GM12801 (cell line): ENCODE data around the gene KIRREL3.

Experiments
- TF ChIP-seq, protein P1 (sequence below): IDR thresholded peaks from one replicate; pipeline ENCODE4 v1.5.1; 2011; ENCODE audit warnings: control low read depth; ENCODE audit not compliant: insufficient read length; ENCODE audit errors: extremely low read depth

KIRREL3 gene

DNA sequence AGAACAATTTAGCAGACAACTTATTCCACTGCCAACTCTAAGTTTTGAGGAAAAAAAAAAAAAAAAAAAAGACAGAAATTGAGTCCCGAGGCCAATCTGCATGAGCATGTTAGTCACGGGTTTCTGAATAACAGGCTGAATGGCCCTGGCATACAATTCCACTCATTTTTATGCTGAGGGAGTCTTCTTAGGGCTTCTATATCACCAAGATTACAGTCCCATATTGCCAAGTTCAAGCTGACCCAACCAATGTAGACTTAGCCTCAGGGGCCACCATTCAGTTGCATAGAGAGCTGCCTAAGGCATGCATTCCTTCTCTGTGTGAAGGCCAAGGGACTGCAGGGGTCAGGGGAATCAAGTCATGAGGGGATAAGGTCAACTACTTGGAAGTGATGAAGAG is 27.5 kb downstream of the KIRREL3 start:
- TF ChIP-seq, protein P1, sequence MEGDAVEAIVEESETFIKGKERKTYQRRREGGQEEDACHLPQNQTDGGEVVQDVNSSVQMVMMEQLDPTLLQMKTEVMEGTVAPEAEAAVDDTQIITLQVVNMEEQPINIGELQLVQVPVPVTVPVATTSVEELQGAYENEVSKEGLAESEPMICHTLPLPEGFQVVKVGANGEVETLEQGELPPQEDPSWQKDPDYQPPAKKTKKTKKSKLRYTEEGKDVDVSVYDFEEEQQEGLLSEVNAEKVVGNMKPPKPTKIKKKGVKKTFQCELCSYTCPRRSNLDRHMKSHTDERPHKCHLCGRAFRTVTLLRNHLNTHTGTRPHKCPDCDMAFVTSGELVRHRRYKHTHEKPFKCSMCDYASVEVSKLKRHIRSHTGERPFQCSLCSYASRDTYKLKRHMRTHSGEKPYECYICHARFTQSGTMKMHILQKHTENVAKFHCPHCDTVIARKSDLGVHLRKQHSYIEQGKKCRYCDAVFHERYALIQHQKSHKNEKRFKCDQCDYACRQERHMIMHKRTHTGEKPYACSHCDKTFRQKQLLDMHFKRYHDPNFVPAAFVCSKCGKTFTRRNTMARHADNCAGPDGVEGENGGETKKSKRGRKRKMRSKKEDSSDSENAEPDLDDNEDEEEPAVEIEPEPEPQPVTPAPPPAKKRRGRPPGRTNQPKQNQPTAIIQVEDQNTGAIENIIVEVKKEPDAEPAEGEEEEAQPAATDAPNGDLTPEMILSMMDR = no peak

DNA sequence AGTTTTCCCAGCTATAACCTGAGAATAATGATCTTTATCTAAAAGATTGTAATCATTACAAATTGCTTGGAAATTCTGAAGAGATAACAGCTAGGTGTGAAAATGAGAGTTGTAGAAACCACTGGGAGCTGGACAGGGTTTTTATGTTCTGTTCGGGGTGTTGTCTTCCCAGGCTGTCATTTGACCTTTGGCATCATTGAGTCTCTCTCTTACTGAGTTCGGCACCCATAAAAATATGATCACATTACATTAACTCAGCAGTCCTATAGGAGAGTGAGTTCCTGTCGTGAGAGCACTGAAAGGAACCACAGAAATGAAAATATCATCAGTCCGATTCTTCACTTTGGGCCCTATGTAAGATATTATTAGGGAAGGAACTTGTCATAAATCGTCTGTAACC is 29.3 kb downstream of the KIRREL3 start:
- TF ChIP-seq, protein P1 = no peak

DNA sequence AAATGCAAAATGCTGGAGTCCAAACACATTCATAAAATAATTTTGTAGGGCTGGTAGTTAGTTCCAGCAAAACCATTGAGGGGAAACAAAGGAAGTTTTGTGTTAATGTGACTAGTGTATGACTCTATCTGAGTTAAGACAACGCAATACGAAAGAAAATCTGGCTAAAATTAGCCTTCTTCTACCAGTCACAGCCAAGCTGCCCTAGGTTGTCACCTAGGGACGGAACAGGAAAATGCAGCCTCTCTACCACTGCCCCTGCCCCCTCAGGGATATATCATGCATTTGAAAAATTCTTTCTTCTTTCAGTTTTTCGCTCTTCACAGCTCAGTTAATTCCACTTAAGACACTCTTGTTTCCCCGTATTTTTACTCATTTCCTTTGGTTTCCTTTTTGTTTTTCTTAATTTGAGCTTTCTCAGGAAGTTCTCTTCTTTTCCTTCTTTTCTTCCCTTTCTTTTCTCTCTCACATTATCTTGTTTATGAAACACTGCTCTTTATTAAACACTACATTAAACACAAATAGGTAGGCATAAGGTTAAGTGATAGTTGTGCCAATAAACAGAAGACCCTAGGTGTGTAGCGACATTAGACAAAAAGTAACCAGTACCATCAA is 30.6 kb downstream of the KIRREL3 start:
- TF ChIP-seq, protein P1 = no peak

DNA sequence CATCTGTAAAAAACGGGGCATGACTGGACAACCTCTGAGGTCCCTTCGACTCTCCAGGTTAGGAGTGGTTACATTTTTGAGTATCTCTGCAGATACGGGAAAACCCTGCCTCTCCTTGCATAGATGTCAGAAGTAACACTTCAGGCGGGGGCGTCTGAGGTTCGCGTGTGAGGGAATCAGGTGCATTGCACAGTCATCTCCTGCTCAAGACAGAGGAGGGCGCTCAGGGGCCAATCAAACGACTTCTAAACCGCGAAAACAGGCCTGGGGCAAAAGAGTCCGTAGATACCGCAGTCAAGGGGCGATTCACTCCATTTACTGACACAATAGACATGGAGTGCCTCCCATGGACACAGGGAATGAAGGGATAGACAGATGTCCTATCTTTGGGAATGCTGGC is 31.7 kb downstream of the KIRREL3 start:
- TF ChIP-seq, protein P1 = no peak

DNA sequence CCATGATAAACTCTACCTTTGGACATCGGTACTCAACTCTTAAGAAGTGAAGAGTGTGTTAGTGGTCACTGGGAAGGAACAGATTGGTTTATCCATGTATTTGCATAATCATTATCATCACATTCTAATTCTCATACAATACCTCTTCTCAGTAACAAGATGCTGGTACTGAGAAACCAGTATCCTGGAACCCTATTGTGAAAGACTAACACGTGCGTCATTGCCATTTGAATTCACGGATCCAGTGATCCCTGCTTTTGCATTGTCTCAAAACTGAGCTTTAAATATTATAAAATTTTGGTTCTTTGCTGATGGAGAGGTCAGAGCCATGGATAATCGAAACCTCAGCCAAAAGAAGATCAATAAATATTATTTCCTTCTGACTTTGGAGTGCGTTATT is 35.2 kb downstream of the KIRREL3 start:
- TF ChIP-seq, protein P1 = no peak

DNA sequence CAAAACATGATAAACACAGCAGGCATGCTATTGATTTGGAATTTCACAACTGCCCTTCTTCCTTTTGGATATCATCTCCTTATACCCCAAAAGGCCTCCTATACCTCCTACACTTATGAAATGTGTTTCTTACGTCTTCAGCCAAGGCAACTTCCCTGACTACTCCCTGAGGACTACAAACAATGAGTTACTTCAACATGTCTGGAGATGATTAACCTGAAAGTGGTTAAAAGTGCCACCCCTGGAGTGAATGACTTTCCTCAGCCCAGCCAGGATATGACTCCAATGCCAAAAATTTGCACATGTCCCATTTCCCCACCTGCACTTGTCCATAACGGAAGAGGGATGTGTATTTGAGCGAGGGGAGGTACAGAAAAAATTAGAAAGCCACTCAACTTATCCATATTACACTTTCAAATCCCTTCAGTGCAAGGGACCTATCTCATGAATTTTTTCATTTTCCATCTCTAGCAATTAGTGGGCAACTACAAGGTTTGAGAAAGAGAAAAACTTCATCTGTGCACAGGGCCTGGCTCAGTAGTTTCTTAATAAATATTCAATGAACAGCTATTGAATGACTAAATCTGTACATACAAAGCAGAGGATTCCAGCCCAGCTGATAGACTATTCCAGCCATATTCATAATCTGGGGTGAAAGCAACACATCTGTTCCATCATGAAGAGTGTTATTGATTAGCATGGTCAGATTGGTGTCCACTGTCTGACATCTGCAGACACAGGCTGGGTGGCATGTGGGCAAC is 36.8 kb downstream of the KIRREL3 start:
- TF ChIP-seq, protein P1 = no peak

DNA sequence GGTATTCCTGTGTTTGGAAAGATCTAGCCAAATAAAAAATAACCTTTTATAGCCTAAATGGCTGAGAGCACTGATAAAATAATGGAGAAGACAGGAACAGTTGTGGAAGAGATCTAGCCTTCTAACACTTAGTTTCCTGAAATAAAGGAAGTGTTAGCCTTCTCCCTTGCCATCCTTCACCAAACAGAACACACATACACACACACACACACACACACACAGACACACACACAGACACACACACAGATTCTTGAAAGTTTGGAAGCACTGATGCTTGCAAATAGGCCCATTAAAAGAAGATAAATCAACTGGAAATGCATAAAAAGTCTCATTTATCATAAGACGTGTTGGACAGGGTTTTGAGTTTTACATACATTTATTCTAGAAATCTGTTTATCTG is 37.5 kb downstream of the KIRREL3 start:
- TF ChIP-seq, protein P1 = no peak
